Neural cell (in vitro differentiated cells): ENCODE results near the gene RYR3. TPM values are rescaled to one million over a fixed set of nuclear protein-coding genes. Genes with fewer than 3 reads are reported as not detected.

ENCODE experiments used
- H2AFZ ChIP-seq: fragments of 200-600, 300-800 bp; sonication (generic), shearing (Covaris generic); 2 replicates; pipeline ENCODE4 v1.6.0; 2014; ENCODE audit warnings: low read depth, mild to moderate bottlenecking, antibody characterized with exemption, low read length, moderate library complexity
- H3F3A ChIP-seq: fragments of 200-600 bp; shearing (Covaris generic); 2 replicates; pipeline ENCODE4 v1.6.1; 2016; ENCODE audit warnings: mild to moderate bottlenecking, moderate library complexity, mixed read lengths, antibody characterized with exemption, low read length; ENCODE audit not compliant: insufficient read depth, poor library complexity, severe bottlenecking
- H3K27ac ChIP-seq: fragments of 200-600, 300-800 bp; sonication (generic), shearing (Covaris generic); 2 replicates; pipeline ENCODE4 v1.5.1; 2014; ENCODE audit warnings: mild to moderate bottlenecking, low read length, moderate library complexity
- H3K27me3 ChIP-seq: fragments of 300-800, 200-600 bp; sonication (generic), shearing (Covaris generic); 2 replicates; pipeline ENCODE4 v1.6.0; 2014; ENCODE audit warnings: mild to moderate bottlenecking, low read depth, low read length, moderate library complexity; ENCODE audit not compliant: insufficient read depth
- H3K36me3 ChIP-seq: fragments of 300-800, 200-600 bp; sonication (generic), shearing (Covaris generic); 2 replicates; pipeline ENCODE4 v1.5.1; 2014; ENCODE audit warnings: mild to moderate bottlenecking, antibody characterized with exemption, low read length, moderate library complexity; ENCODE audit not compliant: insufficient read depth
- H3K4me2 ChIP-seq: fragments of 300-800, 200-600 bp; sonication (generic), shearing (Covaris generic); 2 replicates; pipeline ENCODE4 v1.6.0; 2014; ENCODE audit warnings: mild to moderate bottlenecking, low read length
- H3K4me3 ChIP-seq: fragments of 300-800, 200-600 bp; sonication (generic), shearing (Covaris generic); 2 replicates; pipeline ENCODE4 v1.5.1; 2014; ENCODE audit warnings: mild to moderate bottlenecking, low read length, moderate library complexity
- H3K79me2 ChIP-seq: fragments of 200-600 bp; shearing (Covaris generic); replicated peaks from 2 replicates; pipeline ENCODE4 v1.6.0; 2014; ENCODE audit warnings: mild to moderate bottlenecking, low read length, moderate library complexity; ENCODE audit not compliant: insufficient read depth
- H3K9ac ChIP-seq: fragments of 300-800, 200-600 bp; sonication (generic), shearing (Covaris generic); 2 replicates; pipeline ENCODE4 v1.6.1; 2016; ENCODE audit warnings: mild to moderate bottlenecking, low read length, mixed read lengths
- H3K9me2 ChIP-seq: fragments of 200-600 bp; shearing (Covaris generic); 2 replicates; pipeline ENCODE4 v1.6.1; 2016; ENCODE audit warnings: mild to moderate bottlenecking, low read length, mixed read lengths; ENCODE audit not compliant: insufficient read depth
- H3K9me3 ChIP-seq: fragments of 200-600, 300-800 bp; sonication (generic), shearing (Covaris generic); 2 replicates; pipeline ENCODE4 v1.6.1; 2016; ENCODE audit warnings: mild to moderate bottlenecking, mixed run types, low read length, moderate library complexity, mixed read lengths
- H4K20me1 ChIP-seq: fragments of 200-600 bp; shearing (Covaris generic); 2 replicates; pipeline ENCODE4 v1.6.1; 2016; ENCODE audit warnings: mild to moderate bottlenecking, mixed run types; ENCODE audit not compliant: insufficient read depth
- EP300 ChIP-seq: fragments of 450-650 bp; conservative IDR thresholded peaks from 2 replicates; pipeline ENCODE4 v1.6.1; 2014; ENCODE audit warnings: antibody characterized with exemption, mild to moderate bottlenecking, moderate library complexity; ENCODE audit not compliant: poor library complexity, severe bottlenecking
- EZH2 ChIP-seq: fragments of 200-600, 300-800 bp; shearing (Covaris generic), sonication (generic); IDR thresholded peaks from 2 replicates; pipeline ENCODE4 v1.6.1; 2014; ENCODE audit warnings: antibody characterized with exemption, low read length, borderline replicate concordance, mild to moderate bottlenecking; ENCODE audit not compliant: insufficient read depth, poor library complexity, severe bottlenecking
- MXI1 ChIP-seq: fragments of 450-650 bp; conservative IDR thresholded peaks from 2 replicates; pipeline ENCODE4 v1.6.1; 2014; ENCODE audit warnings: antibody characterized with exemption, mild to moderate bottlenecking; ENCODE audit not compliant: poor library complexity, severe bottlenecking
- POLR2AphosphoS5 ChIP-seq: IDR thresholded peaks from 2 replicates; pipeline ENCODE4 v1.6.1; 2012
- SMC3 ChIP-seq: fragments of 450-650 bp; conservative IDR thresholded peaks from 2 replicates; pipeline ENCODE4 v1.6.1; 2014; ENCODE audit warnings: antibody characterized with exemption, mild to moderate bottlenecking, moderate library complexity; ENCODE audit not compliant: poor library complexity
- TAF1 ChIP-seq: IDR thresholded peaks from 2 replicates; pipeline ENCODE4 v1.6.1; 2012; ENCODE audit warnings: low read depth
- polyA plus RNA-seq: library from polyadenylated mRNA; depleted of rRNA; stranded (reverse); fragments of >200 nt; gene quantifications from 2 replicates; pipeline ENCODE4 v1.2.3, GENCODE V29; 2014
- TF ChIP-seq, protein P1 (sequence below): IDR thresholded peaks from 2 replicates; pipeline ENCODE4 v1.6.1; 2012; ENCODE audit warnings: borderline replicate concordance
- TF ChIP-seq, protein P2 (sequence below): fragments of 450-650 bp; IDR thresholded peaks from 2 replicates; pipeline ENCODE4 v1.5.1; 2014; ENCODE audit warnings: antibody characterized with exemption, mild to moderate bottlenecking, moderate library complexity; ENCODE audit not compliant: poor library complexity, severe bottlenecking

The RYR3 gene
- polyA plus RNA-seq, 1 donor from 2014 or later, result 12.6 TPM

DNA sequence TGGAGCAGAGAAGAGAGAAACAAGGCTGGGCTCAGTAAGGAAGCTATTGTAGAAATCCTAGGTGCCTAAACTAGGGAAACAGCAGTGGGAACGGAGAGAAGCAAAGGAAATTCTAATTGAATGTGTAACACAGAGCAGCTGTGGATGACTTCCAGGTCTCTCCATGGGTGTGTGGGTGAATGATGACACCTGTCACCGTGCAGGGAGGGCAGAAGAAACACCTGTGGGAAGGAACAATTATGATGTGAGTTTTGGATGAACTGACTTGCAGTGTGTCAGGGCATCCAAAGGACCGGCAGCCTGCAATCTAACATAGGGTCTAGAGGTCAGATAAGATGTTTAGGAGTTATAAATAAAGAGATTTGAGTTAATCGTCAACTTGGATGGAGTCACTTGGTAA lies 144.2 kb downstream of the RYR3 start:
- no peaks in the 10 kb centered on the region for H3K9me2 ChIP-seq
- no peak overlapping the region for H3K4me2 ChIP-seq
- H3K27ac ChIP-seq, result no peak overlapping the region
- H3K27me3 ChIP-seq, result no peaks in the 10 kb centered on the region
- H3K79me2 ChIP-seq, result no peaks in the 10 kb centered on the region
- TF ChIP-seq, protein P1, sequence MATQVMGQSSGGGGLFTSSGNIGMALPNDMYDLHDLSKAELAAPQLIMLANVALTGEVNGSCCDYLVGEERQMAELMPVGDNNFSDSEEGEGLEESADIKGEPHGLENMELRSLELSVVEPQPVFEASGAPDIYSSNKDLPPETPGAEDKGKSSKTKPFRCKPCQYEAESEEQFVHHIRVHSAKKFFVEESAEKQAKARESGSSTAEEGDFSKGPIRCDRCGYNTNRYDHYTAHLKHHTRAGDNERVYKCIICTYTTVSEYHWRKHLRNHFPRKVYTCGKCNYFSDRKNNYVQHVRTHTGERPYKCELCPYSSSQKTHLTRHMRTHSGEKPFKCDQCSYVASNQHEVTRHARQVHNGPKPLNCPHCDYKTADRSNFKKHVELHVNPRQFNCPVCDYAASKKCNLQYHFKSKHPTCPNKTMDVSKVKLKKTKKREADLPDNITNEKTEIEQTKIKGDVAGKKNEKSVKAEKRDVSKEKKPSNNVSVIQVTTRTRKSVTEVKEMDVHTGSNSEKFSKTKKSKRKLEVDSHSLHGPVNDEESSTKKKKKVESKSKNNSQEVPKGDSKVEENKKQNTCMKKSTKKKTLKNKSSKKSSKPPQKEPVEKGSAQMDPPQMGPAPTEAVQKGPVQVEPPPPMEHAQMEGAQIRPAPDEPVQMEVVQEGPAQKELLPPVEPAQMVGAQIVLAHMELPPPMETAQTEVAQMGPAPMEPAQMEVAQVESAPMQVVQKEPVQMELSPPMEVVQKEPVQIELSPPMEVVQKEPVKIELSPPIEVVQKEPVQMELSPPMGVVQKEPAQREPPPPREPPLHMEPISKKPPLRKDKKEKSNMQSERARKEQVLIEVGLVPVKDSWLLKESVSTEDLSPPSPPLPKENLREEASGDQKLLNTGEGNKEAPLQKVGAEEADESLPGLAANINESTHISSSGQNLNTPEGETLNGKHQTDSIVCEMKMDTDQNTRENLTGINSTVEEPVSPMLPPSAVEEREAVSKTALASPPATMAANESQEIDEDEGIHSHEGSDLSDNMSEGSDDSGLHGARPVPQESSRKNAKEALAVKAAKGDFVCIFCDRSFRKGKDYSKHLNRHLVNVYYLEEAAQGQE, result no peak
- TF ChIP-seq TAF1 (no peak), EZH2 (no peak), POLR2AphosphoS5 (no peak), EP300 (no peak)
- TF ChIP-seq, protein P2, sequence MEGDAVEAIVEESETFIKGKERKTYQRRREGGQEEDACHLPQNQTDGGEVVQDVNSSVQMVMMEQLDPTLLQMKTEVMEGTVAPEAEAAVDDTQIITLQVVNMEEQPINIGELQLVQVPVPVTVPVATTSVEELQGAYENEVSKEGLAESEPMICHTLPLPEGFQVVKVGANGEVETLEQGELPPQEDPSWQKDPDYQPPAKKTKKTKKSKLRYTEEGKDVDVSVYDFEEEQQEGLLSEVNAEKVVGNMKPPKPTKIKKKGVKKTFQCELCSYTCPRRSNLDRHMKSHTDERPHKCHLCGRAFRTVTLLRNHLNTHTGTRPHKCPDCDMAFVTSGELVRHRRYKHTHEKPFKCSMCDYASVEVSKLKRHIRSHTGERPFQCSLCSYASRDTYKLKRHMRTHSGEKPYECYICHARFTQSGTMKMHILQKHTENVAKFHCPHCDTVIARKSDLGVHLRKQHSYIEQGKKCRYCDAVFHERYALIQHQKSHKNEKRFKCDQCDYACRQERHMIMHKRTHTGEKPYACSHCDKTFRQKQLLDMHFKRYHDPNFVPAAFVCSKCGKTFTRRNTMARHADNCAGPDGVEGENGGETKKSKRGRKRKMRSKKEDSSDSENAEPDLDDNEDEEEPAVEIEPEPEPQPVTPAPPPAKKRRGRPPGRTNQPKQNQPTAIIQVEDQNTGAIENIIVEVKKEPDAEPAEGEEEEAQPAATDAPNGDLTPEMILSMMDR, result no peak
- H3K36me3 ChIP-seq, result no peaks in the 10 kb centered on the region
- no peaks in the 10 kb centered on the region for H3K9me3 ChIP-seq
- H4K20me1 ChIP-seq, result no peaks in the 10 kb centered on the region
- no peaks in the 10 kb centered on the region for H3F3A ChIP-seq
- no peak overlapping the region for H3K9ac ChIP-seq
- no peak overlapping the region for H3K4me3 ChIP-seq
- H2AFZ ChIP-seq, result no peak overlapping the region

DNA sequence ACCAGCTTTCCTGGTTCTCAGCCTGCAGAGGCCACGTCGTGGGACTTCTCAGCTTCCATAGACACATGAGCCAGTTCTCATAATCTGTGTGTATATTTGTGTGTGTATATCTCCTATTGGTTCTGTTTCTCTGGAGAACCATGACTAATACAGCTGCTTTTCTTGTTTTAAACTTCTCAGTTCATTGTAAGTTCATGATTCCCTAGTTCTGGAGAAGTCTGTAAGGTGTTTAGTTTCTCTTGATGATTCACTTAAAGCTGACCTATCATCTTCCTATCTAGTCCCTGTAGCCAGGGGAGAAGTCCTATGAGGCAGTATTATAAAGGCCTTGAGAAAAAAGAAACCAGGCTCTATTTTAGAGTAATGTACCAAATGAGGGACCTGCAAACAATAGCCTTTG lies 147.7 kb downstream of the RYR3 start:
- Histone ChIP-seq H3K4me3 (no peak overlapping the region), H2AFZ (no peak overlapping the region), H3F3A (no peaks in the 10 kb centered on the region), H3K27me3 (no peaks in the 10 kb centered on the region), H3K9me2 (no peaks in the 10 kb centered on the region), H3K9me3 (no peaks in the 10 kb centered on the region), H3K79me2 (no peaks in the 10 kb centered on the region), H3K27ac (no peak overlapping the region), H3K4me2 (no peak overlapping the region), H3K36me3 (no peaks in the 10 kb centered on the region), H3K9ac (no peak overlapping the region), H4K20me1 (no peaks in the 10 kb centered on the region)
- TF ChIP-seq SMC3, result no peak
- TF ChIP-seq, protein P1, result no peak
- TF ChIP-seq MXI1, result no peak
- TF ChIP-seq POLR2AphosphoS5, result no peak
- no peak for TF ChIP-seq EZH2
- no peak for TF ChIP-seq TAF1
